Left cardiac atrium (tissue), 4 donors: ENCODE data around the gene SLC22A13. TPM values are rescaled to one million over a fixed set of nuclear protein-coding genes. Genes with fewer than 3 reads are reported as not detected.
"Not testable (repeated sequence)": the region's sequence is repeated elsewhere in the genome, so short reads cannot be mapped to it uniquely, and the experiment has no call there.

Experiments used
- ATAC-seq, 2 donors: fragments of 200-7000 bp; cut with Tn5 transposase; one replicate each; pipeline ENCODE4 v1.9.1; 2020; ENCODE audit warnings: mild to moderate bottlenecking in 2 of 2, moderate library complexity in 2 of 2
- DNase-seq: peaks from one replicate; pipeline ENCODE4 v3.0.0-alpha.2; 2020
- intact Hi-C, 2 donors: fragments of 100-400 bp; cut with DNase I; formaldehyde crosslinking; loops; one replicate each; pipeline versions ENCODE4 v1.14.1 to v1.15.1; 2022 to 2023
- long read RNA-seq: library from polyadenylated mRNA; unstranded; transcript quantifications from one replicate; pipeline ENCODE4 v2.0.0, GENCODE V29; 2021
- total RNA-seq, 2 donors: library from RNA; stranded (reverse); fragmentation: NEBNext Ultra II Directional; extraction: Animal tissue kit (Norgen Biotek cat#: 25700); gene quantifications; one replicate each; pipeline ENCODE4 v1.2.1, GENCODE V29; 2021
- donor health status: DM: no; HTN: yes; CAD: no.
- donor health status: DM: no; HTN: yes; CAD: no; lungs with severe emphysema.
- donor health status: DM: yes; HTN: yes; CAD: no.
- donor health status: Dilated cardiomyopathy.

Gene SLC22A13
- under 1 TPM; 0.18 to 0.21 TPM for total RNA-seq
- long read RNA-seq, result 0 reads

- ATAC-seq (no peak), DNase-seq (no peak)
- intact Hi-C loops, result no loop called here
Measured at GRCh38 chr3:38265604-38266307, at the start of gene SLC22A13. TSS of gene SLC22A13 (plus strand) at chr3:38265812. CDS start at chr3:38265861, 49 bp downstream.

GRCh38 chr3:38219609-38220197 lies 45.9 kb upstream of the SLC22A13 start:
- ATAC-seq (no peak), DNase-seq (no peak)
- intact Hi-C loops, result no loop called here

GRCh38 chr3:38221005-38221404 lies 44.6 kb upstream of the SLC22A13 start:
- ATAC-seq (no peak), DNase-seq (no peak)
- intact Hi-C loops, result no loop called here

GRCh38 chr3:38222032-38222634 lies 43.5 kb upstream of the SLC22A13 start:
- DNase-seq (no peak), ATAC-seq (no peak)

GRCh38 chr3:38224357-38224756 lies 41.3 kb upstream of the SLC22A13 start:
- intact Hi-C loops, result no loop called here
- ATAC-seq, result no peak
- no peak for DNase-seq

More at GRCh38 chr3:38222032-38222634, 43.5 kb upstream of the SLC22A13 start:
- intact Hi-C loops, result no loop called here

GRCh38 chr3:38226273-38226672 lies 39.3 kb upstream of the SLC22A13 start:
- DNase-seq (no peak), ATAC-seq (no peak)
- intact Hi-C loops, result no loop called here

- peak in 1 of 2 donors; percentile 24 for ATAC-seq
- intact Hi-C loops, result no loop called here
- DNase-seq, result no peak
Measured at GRCh38 chr3:38227989-38228388, 37.6 kb upstream of the SLC22A13 start.

- intact Hi-C loops, result no loop called here
- ATAC-seq (no peak), DNase-seq (no peak)
Measured at GRCh38 chr3:38229036-38229435, 36.6 kb upstream of the SLC22A13 start.

GRCh38 chr3:38232701-38233100 lies 32.9 kb upstream of the SLC22A13 start:
- ATAC-seq (no peak), DNase-seq (no peak)
- intact Hi-C loops, result no loop called here

- no peak for DNase-seq
- ATAC-seq, result no peak
- intact Hi-C loops, result no loop called here
Measured at GRCh38 chr3:38235466-38235865, 30.1 kb upstream of the SLC22A13 start.

GRCh38 chr3:38238416-38239008 lies 27.1 kb upstream of the SLC22A13 start:
- DNase-seq (no peak), ATAC-seq (no peak)
- intact Hi-C loops, result no loop called here

GRCh38 chr3:38242812-38243211 lies 22.8 kb upstream of the SLC22A13 start:
- intact Hi-C loops, result loop anchor here in 1 of 2 donors (10.0 kb wide), 1 partner anchor 108 kb away; the partner anchor contains the start of genes ACAA1 and MYD88
- not testable (repeated sequence) for DNase-seq, ATAC-seq

GRCh38 chr3:38245930-38246329 lies 19.7 kb upstream of the SLC22A13 start:
- intact Hi-C loops, result loop anchor here in 1 of 2 donors (10.0 kb wide), 1 partner anchor 111 kb away; the partner anchor contains the start of genes ACAA1 and MYD88
- ATAC-seq (no peak), DNase-seq (no peak)

- intact Hi-C loops, result loop anchor here in 1 of 2 donors (10.0 kb wide), 1 partner anchor 113 kb away; the partner anchor contains the start of genes ACAA1 and MYD88
- ATAC-seq (peak; percentile 84 to 95), DNase-seq (no peak)
Measured at GRCh38 chr3:38247366-38248035, 18.1 kb upstream of the SLC22A13 start.

- no peak for ATAC-seq
- intact Hi-C loops, result no loop called here
- DNase-seq, result no peak
Measured at GRCh38 chr3:38250198-38250597, 15.4 kb upstream of the SLC22A13 start.

GRCh38 chr3:38251197-38251596 lies 14.4 kb upstream of the SLC22A13 start:
- intact Hi-C loops, result no loop called here
- no peak for ATAC-seq

GRCh38 chr3:38253704-38254103 lies 11.9 kb upstream of the SLC22A13 start:
- ATAC-seq (no peak), DNase-seq (no peak)
- intact Hi-C loops, result no loop called here

More at GRCh38 chr3:38251197-38251596, 14.4 kb upstream of the SLC22A13 start:
- no peak for DNase-seq

GRCh38 chr3:38254872-38255271 lies 10.7 kb upstream of the SLC22A13 start:
- ATAC-seq (no peak), DNase-seq (no peak)
- intact Hi-C loops, result no loop called here

GRCh38 chr3:38255627-38256026 lies 10.0 kb upstream of the SLC22A13 start:
- no peak for DNase-seq
- intact Hi-C loops, result no loop called here
- ATAC-seq, result no peak
